ENCODE measurements around the gene ARHGEF7.

ARHGEF7 gene

GRCh38 chr13:111322916-111323331, 207.8 kb downstream of the ARHGEF7 start:
- Histone ChIP-seq H3K9me3 (ENCODE audit: control insufficient read depth in 5 of 5, low read length in 5 of 5) (no peaks in the 10 kb centered on the region), H3K4me1 (ENCODE audit: control insufficient read depth in 5 of 5, insufficient read depth in 5 of 5, low read length in 5 of 5) (peaks cover 0 to 5% (median 2%) of the 10 kb centered on the region in 5 donors), H3K36me3 (ENCODE audit: control insufficient read depth in 5 of 5, insufficient read depth in 5 of 5, low read length in 5 of 5) (peaks cover 0 to 4% (median 0%) of the 10 kb centered on the region in 5 donors), H3K27me3 (ENCODE audit: control insufficient read depth in 5 of 5, insufficient read depth in 4 of 5, low read length in 5 of 5) (peaks cover 0 to 4% (median 0%) of the 10 kb centered on the region in 5 donors), H3K9ac (ENCODE audit: low read length in 5 of 5) (no peak overlapping the region), H3K4me3 (ENCODE audit: low read depth in 1 of 5, low read length in 5 of 5) (no peak overlapping the region), H3K27ac (ENCODE audit: low read depth, low read length) (no peak overlapping the region)

- H3K4me1 ChIP-seq (ENCODE audit: control insufficient read depth in 5 of 5, insufficient read depth in 5 of 5, low read length in 5 of 5), result peaks cover 0 to 2% (median 0%) of the 10 kb centered on the region in 5 donors
- H3K9ac ChIP-seq (ENCODE audit: low read length in 5 of 5), result no peak overlapping the region
- peaks cover 0 to 3% (median 0%) of the 10 kb centered on the region in 5 donors for H3K36me3 ChIP-seq (ENCODE audit: control insufficient read depth in 5 of 5, insufficient read depth in 5 of 5, low read length in 5 of 5)
- no peaks in the 10 kb centered on the region for H3K9me3 ChIP-seq (ENCODE audit: control insufficient read depth in 5 of 5, low read length in 5 of 5)
- H3K4me3 ChIP-seq (ENCODE audit: low read depth in 1 of 5, low read length in 5 of 5), result no peak overlapping the region
- no peak overlapping the region for H3K27ac ChIP-seq (ENCODE audit: low read depth, low read length)
- H3K27me3 ChIP-seq (ENCODE audit: control insufficient read depth in 5 of 5, insufficient read depth in 4 of 5, low read length in 5 of 5), result peaks cover 0 to 4% (median 0%) of the 10 kb centered on the region in 5 donors
Observed at GRCh38 chr13:111323549-111323948, 208.4 kb downstream of the ARHGEF7 start.

- no peak overlapping the region for H3K4me3 ChIP-seq (ENCODE audit: low read depth in 1 of 5, low read length in 5 of 5)
- H3K9ac ChIP-seq (ENCODE audit: low read length in 5 of 5), result no peak overlapping the region
- H3K27ac ChIP-seq (ENCODE audit: low read depth, low read length), result no peak overlapping the region
- no peaks in the 10 kb centered on the region for H3K4me1 ChIP-seq (ENCODE audit: control insufficient read depth in 5 of 5, insufficient read depth in 5 of 5, low read length in 5 of 5)
- peaks cover 0 to 5% (median 0%) of the 10 kb centered on the region in 5 donors for H3K36me3 ChIP-seq (ENCODE audit: control insufficient read depth in 5 of 5, insufficient read depth in 5 of 5, low read length in 5 of 5)
- H3K27me3 ChIP-seq (ENCODE audit: control insufficient read depth in 5 of 5, insufficient read depth in 4 of 5, low read length in 5 of 5), result peaks cover 0 to 4% (median 0%) of the 10 kb centered on the region in 5 donors
- no peaks in the 10 kb centered on the region for H3K9me3 ChIP-seq (ENCODE audit: control insufficient read depth in 5 of 5, low read length in 5 of 5)
Observed at GRCh38 chr13:111323950-111324651, 209.0 kb downstream of the ARHGEF7 start.

- no peak overlapping the region for H3K9ac ChIP-seq (ENCODE audit: low read length in 5 of 5)
- H3K4me3 ChIP-seq (ENCODE audit: low read depth in 1 of 5, low read length in 5 of 5), result no peak overlapping the region
- no peaks in the 10 kb centered on the region for H3K4me1 ChIP-seq (ENCODE audit: control insufficient read depth in 5 of 5, insufficient read depth in 5 of 5, low read length in 5 of 5)
- H3K9me3 ChIP-seq (ENCODE audit: control insufficient read depth in 5 of 5, low read length in 5 of 5), result no peaks in the 10 kb centered on the region
- peaks cover 0 to 6% (median 0%) of the 10 kb centered on the region in 5 donors for H3K36me3 ChIP-seq (ENCODE audit: control insufficient read depth in 5 of 5, insufficient read depth in 5 of 5, low read length in 5 of 5)
- peaks cover 0 to 4% (median 0%) of the 10 kb centered on the region in 5 donors for H3K27me3 ChIP-seq (ENCODE audit: control insufficient read depth in 5 of 5, insufficient read depth in 4 of 5, low read length in 5 of 5)
- no peak overlapping the region for H3K27ac ChIP-seq (ENCODE audit: low read depth, low read length)
Observed at GRCh38 chr13:111324736-111325135, 209.6 kb downstream of the ARHGEF7 start.

- Histone ChIP-seq H3K9ac (ENCODE audit: low read length in 5 of 5) (no peak overlapping the region), H3K27ac (ENCODE audit: low read depth, low read length) (no peak overlapping the region), H3K4me1 (ENCODE audit: control insufficient read depth in 5 of 5, insufficient read depth in 5 of 5, low read length in 5 of 5) (no peaks in the 10 kb centered on the region), H3K27me3 (ENCODE audit: control insufficient read depth in 5 of 5, insufficient read depth in 4 of 5, low read length in 5 of 5) (peaks cover 0 to 4% (median 0%) of the 10 kb centered on the region in 5 donors), H3K9me3 (ENCODE audit: control insufficient read depth in 5 of 5, low read length in 5 of 5) (no peaks in the 10 kb centered on the region), H3K4me3 (ENCODE audit: low read depth in 1 of 5, low read length in 5 of 5) (no peak overlapping the region), H3K36me3 (ENCODE audit: control insufficient read depth in 5 of 5, insufficient read depth in 5 of 5, low read length in 5 of 5) (peaks cover 0 to 6% (median 0%) of the 10 kb centered on the region in 5 donors)
Observed at GRCh38 chr13:111325146-111325890, 210.2 kb downstream of the ARHGEF7 start.

- no peak overlapping the region for H3K9ac ChIP-seq (ENCODE audit: low read length in 5 of 5)
- no peaks in the 10 kb centered on the region for H3K9me3 ChIP-seq (ENCODE audit: control insufficient read depth in 5 of 5, low read length in 5 of 5)
- peaks cover 0 to 6% (median 0%) of the 10 kb centered on the region in 5 donors for H3K36me3 ChIP-seq (ENCODE audit: control insufficient read depth in 5 of 5, insufficient read depth in 5 of 5, low read length in 5 of 5)
- no peak overlapping the region for H3K27ac ChIP-seq (ENCODE audit: low read depth, low read length)
- no peak overlapping the region for H3K4me3 ChIP-seq (ENCODE audit: low read depth in 1 of 5, low read length in 5 of 5)
- H3K27me3 ChIP-seq (ENCODE audit: control insufficient read depth in 5 of 5, insufficient read depth in 4 of 5, low read length in 5 of 5), result peaks cover 0 to 4% (median 0%) of the 10 kb centered on the region in 5 donors
- no peaks in the 10 kb centered on the region for H3K4me1 ChIP-seq (ENCODE audit: control insufficient read depth in 5 of 5, insufficient read depth in 5 of 5, low read length in 5 of 5)
Observed at GRCh38 chr13:111325941-111326620, 211.0 kb downstream of the ARHGEF7 start.

- Histone ChIP-seq H3K27ac (ENCODE audit: low read depth, low read length) (no peak overlapping the region), H3K4me3 (ENCODE audit: low read depth in 1 of 5, low read length in 5 of 5) (no peak overlapping the region), H3K4me1 (ENCODE audit: control insufficient read depth in 5 of 5, insufficient read depth in 5 of 5, low read length in 5 of 5) (no peaks in the 10 kb centered on the region), H3K9me3 (ENCODE audit: control insufficient read depth in 5 of 5, low read length in 5 of 5) (no peaks in the 10 kb centered on the region), H3K9ac (ENCODE audit: low read length in 5 of 5) (no peak overlapping the region), H3K27me3 (ENCODE audit: control insufficient read depth in 5 of 5, insufficient read depth in 4 of 5, low read length in 5 of 5) (peaks cover 0 to 4% (median 0%) of the 10 kb centered on the region in 5 donors), H3K36me3 (ENCODE audit: control insufficient read depth in 5 of 5, insufficient read depth in 5 of 5, low read length in 5 of 5) (peaks cover 0 to 6% (median 0%) of the 10 kb centered on the region in 5 donors)
Observed at GRCh38 chr13:111326621-111326965, 211.5 kb downstream of the ARHGEF7 start.

GRCh38 chr13:111326981-111327642, 212.0 kb downstream of the ARHGEF7 start:
- H3K9ac ChIP-seq (ENCODE audit: low read length in 5 of 5), result no peak overlapping the region
- H3K9me3 ChIP-seq (ENCODE audit: control insufficient read depth in 5 of 5, low read length in 5 of 5), result no peaks in the 10 kb centered on the region
- peaks cover 0 to 3% (median 0%) of the 10 kb centered on the region in 5 donors for H3K4me1 ChIP-seq (ENCODE audit: control insufficient read depth in 5 of 5, insufficient read depth in 5 of 5, low read length in 5 of 5)
- no peak overlapping the region for H3K27ac ChIP-seq (ENCODE audit: low read depth, low read length)
- H3K4me3 ChIP-seq (ENCODE audit: low read depth in 1 of 5, low read length in 5 of 5), result no peak overlapping the region
- H3K36me3 ChIP-seq (ENCODE audit: control insufficient read depth in 5 of 5, insufficient read depth in 5 of 5, low read length in 5 of 5), result peaks cover 0 to 6% (median 0%) of the 10 kb centered on the region in 5 donors
- peaks cover 0 to 4% (median 0%) of the 10 kb centered on the region in 5 donors for H3K27me3 ChIP-seq (ENCODE audit: control insufficient read depth in 5 of 5, insufficient read depth in 4 of 5, low read length in 5 of 5)

GRCh38 chr13:111327730-111328573, 212.8 kb downstream of the ARHGEF7 start:
- Histone ChIP-seq H3K36me3 (ENCODE audit: control insufficient read depth in 5 of 5, insufficient read depth in 5 of 5, low read length in 5 of 5) (peaks cover 0 to 6% (median 0%) of the 10 kb centered on the region in 5 donors), H3K4me3 (ENCODE audit: low read depth in 1 of 5, low read length in 5 of 5) (no peak overlapping the region), H3K9me3 (ENCODE audit: control insufficient read depth in 5 of 5, low read length in 5 of 5) (no peaks in the 10 kb centered on the region), H3K27me3 (ENCODE audit: control insufficient read depth in 5 of 5, insufficient read depth in 4 of 5, low read length in 5 of 5) (peaks cover 0 to 4% (median 0%) of the 10 kb centered on the region in 5 donors), H3K27ac (ENCODE audit: low read depth, low read length) (no peak overlapping the region), H3K9ac (ENCODE audit: low read length in 5 of 5) (no peak overlapping the region), H3K4me1 (ENCODE audit: control insufficient read depth in 5 of 5, insufficient read depth in 5 of 5, low read length in 5 of 5) (peaks cover 0 to 3% (median 0%) of the 10 kb centered on the region in 5 donors)

Data from subcutaneous abdominal adipose tissue (tissue), 5 donors.